Neutrophil (primary cell): ENCODE data around the gene PEMT.

Source experiments
- H3K27ac ChIP-seq: fragments of 200-600 bp; sonication (generic); 2 replicates; pipeline ENCODE4 v1.5.1; 2016; ENCODE audit warnings: mild to moderate bottlenecking, moderate library complexity
- H3K27me3 ChIP-seq: fragments of 200-600 bp; sonication (generic); 2 replicates; pipeline ENCODE4 v1.6.0; 2016; ENCODE audit warnings: mild to moderate bottlenecking
- H3K36me3 ChIP-seq: fragments of 200-600 bp; sonication (generic); 2 replicates; pipeline ENCODE4 v1.5.1; 2017
- H3K4me1 ChIP-seq, 2 experiments: fragments of 200-600 bp in 1 of 2; sonication (generic) in 1 of 2; 1 replicate in 1 of 2; 2 replicates in 1 of 2; pipeline versions ENCODE4 v1.5.1 to v1.6.1; 2013 to 2016; ENCODE audit warnings: low read depth in 1 of 2, low read length in 1 of 2, mild to moderate bottlenecking in 1 of 2, moderate library complexity in 1 of 2; ENCODE audit not compliant: control insufficient read depth in 1 of 2, insufficient read depth in 1 of 2
- H3K4me3 ChIP-seq, 2 experiments: fragments of 200-600 bp in 1 of 2; sonication (generic) in 1 of 2; 1 replicate in 1 of 2; 2 replicates in 1 of 2; pipeline ENCODE4 v1.5.1; 2013 to 2016; ENCODE audit warnings: low read depth in 1 of 2, low read length in 1 of 2, mild to moderate bottlenecking in 1 of 2, moderate library complexity in 1 of 2
- H3K9me3 ChIP-seq: fragments of 200-600 bp; sonication (generic); 2 replicates; pipeline ENCODE4 v1.5.1; 2016
- CTCF ChIP-seq: fragments of 200-600 bp; sonication (generic); IDR thresholded peaks from 2 replicates; pipeline ENCODE4 v1.5.1; 2016; ENCODE audit warnings: antibody characterized with exemption

The PEMT gene

GRCh38 chr17:17515934-17516930 is 75.3 kb downstream of the PEMT start:
- Histone ChIP-seq H3K36me3 (no peaks in the 10 kb centered on the region), H3K27me3 (no peaks in the 10 kb centered on the region), H3K9me3 (no peaks in the 10 kb centered on the region), H3K4me3 (no peak overlapping the region), H3K4me1 (no peaks in the 10 kb centered on the region), H3K27ac (no peak overlapping the region)
- no peak for TF ChIP-seq CTCF

- no peak overlapping the region for H3K4me3 ChIP-seq
- H3K4me1 ChIP-seq: no peaks in the 10 kb centered on the region
- H3K27ac ChIP-seq: no peak overlapping the region
- TF ChIP-seq CTCF: no peak
- H3K9me3 ChIP-seq: no peaks in the 10 kb centered on the region
- H3K36me3 ChIP-seq: no peaks in the 10 kb centered on the region
- H3K27me3 ChIP-seq: no peaks in the 10 kb centered on the region
Measured at GRCh38 chr17:17514993-17515933, 76.2 kb downstream of the PEMT start.

GRCh38 chr17:17514361-17514992 is 77.0 kb downstream of the PEMT start:
- no peak overlapping the region for H3K4me3 ChIP-seq
- H3K9me3 ChIP-seq: no peaks in the 10 kb centered on the region
- no peak for TF ChIP-seq CTCF
- H3K27ac ChIP-seq: no peak overlapping the region
- no peaks in the 10 kb centered on the region for H3K4me1 ChIP-seq
- no peaks in the 10 kb centered on the region for H3K27me3 ChIP-seq
- no peaks in the 10 kb centered on the region for H3K36me3 ChIP-seq

- H3K4me1 ChIP-seq: no peaks in the 10 kb centered on the region
- no peak overlapping the region for H3K27ac ChIP-seq
- TF ChIP-seq CTCF: no peak
- no peaks in the 10 kb centered on the region for H3K9me3 ChIP-seq
- no peaks in the 10 kb centered on the region for H3K36me3 ChIP-seq
- H3K27me3 ChIP-seq: no peaks in the 10 kb centered on the region
- no peak overlapping the region for H3K4me3 ChIP-seq
Measured at GRCh38 chr17:17513626-17514025, 77.9 kb downstream of the PEMT start.

GRCh38 chr17:17512866-17513265 is 78.6 kb downstream of the PEMT start:
- no peak overlapping the region for H3K4me3 ChIP-seq
- no peaks in the 10 kb centered on the region for H3K4me1 ChIP-seq
- no peak overlapping the region for H3K27ac ChIP-seq
- no peaks in the 10 kb centered on the region for H3K27me3 ChIP-seq
- H3K9me3 ChIP-seq: no peaks in the 10 kb centered on the region
- no peak for TF ChIP-seq CTCF
- no peaks in the 10 kb centered on the region for H3K36me3 ChIP-seq
